ENCODE results near the gene KCNN3. TPM values are rescaled to one million over a fixed set of nuclear protein-coding genes. Genes with fewer than 3 reads are reported as not detected.

The KCNN3 gene
- polyA plus RNA-seq, 6 donors from 2014 or later = 0.03 TPM; not detected in 5

DNA sequence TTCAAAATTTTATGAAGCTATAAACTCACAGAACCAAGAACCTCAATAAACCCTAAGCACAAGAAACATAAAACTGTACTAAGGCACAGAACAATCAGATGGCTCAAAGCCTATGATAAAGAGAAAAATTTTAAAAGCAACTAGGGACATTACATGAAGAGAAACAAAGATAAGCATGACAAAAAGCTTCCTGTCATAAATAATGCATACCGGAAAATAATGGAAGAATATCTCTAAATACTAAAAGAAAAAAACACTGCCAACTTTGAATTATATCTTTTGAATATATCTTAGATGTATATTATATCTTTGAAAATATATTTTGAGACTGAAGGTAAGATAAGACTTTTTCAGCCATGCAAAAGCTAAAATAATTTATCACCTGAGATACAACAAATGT lies 21.4 kb upstream of the KCNN3 start:
- DNase-seq (no peak), ATAC-seq (ENCODE audit: low read depth in 2 of 2) (no peak)
- Mint-ChIP-seq H3K27ac (no peak overlapping the region), H3K27me3 (peaks cover 0 to 16% (median 4%) of the 10 kb centered on the region in 3 donors), H3K4me3 (no peak overlapping the region), H3K4me1 (no peaks in the 10 kb centered on the region), H3K36me3 (no peaks in the 10 kb centered on the region), H3K9me3 (peaks cover 0 to 2% (median 0%) of the 10 kb centered on the region in 7 donors)

- Mint-ChIP-seq H3K27me3 (peaks cover 0 to 16% (median 4%) of the 10 kb centered on the region in 3 donors), H3K4me3 (no peak overlapping the region), H3K4me1 (no peaks in the 10 kb centered on the region), H3K9me3 (no peaks in the 10 kb centered on the region), H3K36me3 (no peaks in the 10 kb centered on the region), H3K27ac (no peak overlapping the region)
- DNase-seq (no peak), ATAC-seq (ENCODE audit: low read depth in 2 of 2) (no peak)
These were observed 18.7 kb upstream of the KCNN3 start for GRCh38 chr1:154888757-154889156.

GRCh38 chr1:154886281-154887015 lies 16.4 kb upstream of the KCNN3 start:
- no peak for DNase-seq
- H3K9me3 Mint-ChIP-seq = no peaks in the 10 kb centered on the region
- H3K27me3 Mint-ChIP-seq = peaks cover 5 to 16% (median 5%) of the 10 kb centered on the region in 3 donors
- no peak overlapping the region for H3K27ac Mint-ChIP-seq
- H3K4me1 Mint-ChIP-seq = no peaks in the 10 kb centered on the region
- no peaks in the 10 kb centered on the region for H3K36me3 Mint-ChIP-seq
- ATAC-seq (ENCODE audit: low read depth in 2 of 2) = no peak
- no peak overlapping the region for H3K4me3 Mint-ChIP-seq

GRCh38 chr1:154884869-154885701 lies 15.0 kb upstream of the KCNN3 start:
- no peaks in the 10 kb centered on the region for H3K9me3 Mint-ChIP-seq
- H3K27me3 Mint-ChIP-seq = peaks cover 5 to 16% (median 8%) of the 10 kb centered on the region in 3 donors
- ATAC-seq (ENCODE audit: low read depth in 2 of 2) (no peak), DNase-seq (no peak)
- H3K4me3 Mint-ChIP-seq = no peak overlapping the region
- H3K4me1 Mint-ChIP-seq = no peaks in the 10 kb centered on the region
- no peak overlapping the region for H3K27ac Mint-ChIP-seq
- no peaks in the 10 kb centered on the region for H3K36me3 Mint-ChIP-seq

GRCh38 chr1:154883919-154884868 lies 14.1 kb upstream of the KCNN3 start:
- DNase-seq (no peak), ATAC-seq (ENCODE audit: low read depth in 2 of 2) (no peak)
- Mint-ChIP-seq H3K27me3 (peaks cover 5 to 16% (median 8%) of the 10 kb centered on the region in 3 donors), H3K4me3 (no peak overlapping the region), H3K4me1 (no peaks in the 10 kb centered on the region), H3K9me3 (no peaks in the 10 kb centered on the region), H3K27ac (peak overlapping the region in 1 of 6 donors; percentile 1), H3K36me3 (no peaks in the 10 kb centered on the region)

DNA sequence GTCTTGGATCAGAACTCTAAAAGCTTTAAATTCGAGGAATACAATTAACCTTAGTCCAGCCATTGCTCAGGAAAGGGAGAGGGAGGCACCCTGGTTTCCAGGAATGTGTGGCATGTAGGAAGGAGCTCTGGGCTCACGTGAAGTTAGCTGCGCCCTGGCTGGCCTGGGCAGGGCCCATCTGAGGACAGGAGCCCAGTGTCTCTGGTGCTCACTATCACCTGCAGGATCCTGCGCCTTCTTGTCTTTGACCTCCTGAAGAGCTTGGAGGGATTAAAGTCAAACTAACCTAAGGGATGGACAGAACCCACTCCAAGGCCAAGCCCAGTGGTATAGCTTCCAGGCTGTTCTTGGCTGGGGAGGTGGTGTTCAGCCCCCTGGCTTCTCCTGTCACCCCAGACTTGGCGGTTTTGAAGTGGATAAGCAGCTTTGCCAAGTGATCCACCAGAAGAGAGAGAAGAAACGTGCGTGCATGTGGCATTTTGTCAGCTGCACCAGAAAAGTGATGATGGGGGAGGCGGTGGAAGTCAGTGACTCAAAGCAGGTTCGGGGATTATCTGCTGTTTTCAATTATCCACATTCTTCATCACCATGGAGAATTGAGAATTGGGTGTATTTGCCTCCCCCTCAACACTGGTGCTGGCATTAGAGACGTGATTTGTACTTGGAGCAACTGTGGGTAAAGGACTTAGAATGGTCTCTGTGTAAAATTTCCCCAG lies 11.9 kb upstream of the KCNN3 start:
- no peaks in the 10 kb centered on the region for H3K4me1 Mint-ChIP-seq
- H3K36me3 Mint-ChIP-seq = no peaks in the 10 kb centered on the region
- H3K27me3 Mint-ChIP-seq = peaks cover 0 to 5% (median 4%) of the 10 kb centered on the region in 3 donors
- no peaks in the 10 kb centered on the region for H3K9me3 Mint-ChIP-seq
- H3K27ac Mint-ChIP-seq = no peak overlapping the region
- ATAC-seq (ENCODE audit: low read depth in 2 of 2) (no peak), DNase-seq (no peak)
- no peak overlapping the region for H3K4me3 Mint-ChIP-seq

- Mint-ChIP-seq H3K36me3 (no peaks in the 10 kb centered on the region), H3K9me3 (no peaks in the 10 kb centered on the region), H3K4me1 (no peaks in the 10 kb centered on the region), H3K27me3 (peaks cover 1 to 5% (median 4%) of the 10 kb centered on the region in 3 donors), H3K4me3 (no peak overlapping the region), H3K27ac (no peak overlapping the region)
- DNase-seq = no peak
- no peak for ATAC-seq (ENCODE audit: low read depth in 2 of 2)
These were observed 10.6 kb upstream of the KCNN3 start for GRCh38 chr1:154880671-154881070.

- DNase-seq (no peak), ATAC-seq (ENCODE audit: low read depth in 2 of 2) (no peak)
- no peak overlapping the region for H3K27ac Mint-ChIP-seq
- no peaks in the 10 kb centered on the region for H3K4me1 Mint-ChIP-seq
- H3K9me3 Mint-ChIP-seq = no peaks in the 10 kb centered on the region
- H3K36me3 Mint-ChIP-seq = no peaks in the 10 kb centered on the region
- peaks cover 4 to 13% (median 13%) of the 10 kb centered on the region in 3 donors for H3K27me3 Mint-ChIP-seq
- H3K4me3 Mint-ChIP-seq = no peak overlapping the region
These were observed 8.9 kb upstream of the KCNN3 start for GRCh38 chr1:154879038-154879421.

GRCh38 chr1:154878371-154879037 lies 8.4 kb upstream of the KCNN3 start:
- H3K4me1 Mint-ChIP-seq = no peaks in the 10 kb centered on the region
- DNase-seq (peak; percentile 57), ATAC-seq (ENCODE audit: low read depth in 2 of 2) (peak; percentile 86 to 97)
- H3K36me3 Mint-ChIP-seq = no peaks in the 10 kb centered on the region
- H3K9me3 Mint-ChIP-seq = no peaks in the 10 kb centered on the region
- H3K4me3 Mint-ChIP-seq = no peak overlapping the region
- no peak overlapping the region for H3K27ac Mint-ChIP-seq
- H3K27me3 Mint-ChIP-seq = peaks cover 4 to 13% (median 13%) of the 10 kb centered on the region in 3 donors

- no peaks in the 10 kb centered on the region for H3K36me3 Mint-ChIP-seq
- no peak for DNase-seq
- H3K9me3 Mint-ChIP-seq = no peaks in the 10 kb centered on the region
- no peaks in the 10 kb centered on the region for H3K4me1 Mint-ChIP-seq
- peaks cover 7 to 13% (median 13%) of the 10 kb centered on the region in 3 donors for H3K27me3 Mint-ChIP-seq
- H3K27ac Mint-ChIP-seq = no peak overlapping the region
- no peak overlapping the region for H3K4me3 Mint-ChIP-seq
- ATAC-seq (ENCODE audit: low read depth in 2 of 2) = no peak
These were observed 7.4 kb upstream of the KCNN3 start for GRCh38 chr1:154877370-154877974.

DNA sequence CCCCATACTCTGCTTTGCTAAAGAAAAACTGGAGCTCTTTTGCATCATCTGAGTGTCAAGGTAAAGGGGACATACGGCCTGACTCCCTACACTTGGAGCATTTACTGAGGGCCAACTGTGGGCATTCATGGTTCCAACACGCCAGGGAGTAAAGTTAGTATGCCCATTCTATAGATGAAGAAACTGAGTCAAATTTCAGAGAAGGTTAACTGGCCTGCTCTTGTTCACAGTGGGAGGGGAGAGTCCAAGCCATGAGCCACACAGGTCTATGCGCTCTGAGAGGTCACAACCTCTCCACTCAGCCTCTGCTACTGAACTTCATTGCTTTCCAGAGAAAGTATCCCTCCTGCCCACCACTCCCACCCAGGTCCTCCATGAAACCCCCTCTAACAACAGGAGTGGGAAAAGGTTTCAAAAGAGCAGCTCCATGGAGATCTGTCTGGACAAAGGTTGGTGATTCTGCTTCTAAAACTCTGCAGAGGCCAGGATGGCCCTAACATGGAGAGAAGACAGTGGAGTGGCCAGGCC lies 6.8 kb upstream of the KCNN3 start:
- no peak for DNase-seq
- no peak for ATAC-seq (ENCODE audit: low read depth in 2 of 2)
- H3K4me1 Mint-ChIP-seq = no peaks in the 10 kb centered on the region
- no peak overlapping the region for H3K27ac Mint-ChIP-seq
- peaks cover 7 to 15% (median 12%) of the 10 kb centered on the region in 3 donors for H3K27me3 Mint-ChIP-seq
- H3K9me3 Mint-ChIP-seq = no peaks in the 10 kb centered on the region
- H3K4me3 Mint-ChIP-seq = no peak overlapping the region
- H3K36me3 Mint-ChIP-seq = no peaks in the 10 kb centered on the region

DNA sequence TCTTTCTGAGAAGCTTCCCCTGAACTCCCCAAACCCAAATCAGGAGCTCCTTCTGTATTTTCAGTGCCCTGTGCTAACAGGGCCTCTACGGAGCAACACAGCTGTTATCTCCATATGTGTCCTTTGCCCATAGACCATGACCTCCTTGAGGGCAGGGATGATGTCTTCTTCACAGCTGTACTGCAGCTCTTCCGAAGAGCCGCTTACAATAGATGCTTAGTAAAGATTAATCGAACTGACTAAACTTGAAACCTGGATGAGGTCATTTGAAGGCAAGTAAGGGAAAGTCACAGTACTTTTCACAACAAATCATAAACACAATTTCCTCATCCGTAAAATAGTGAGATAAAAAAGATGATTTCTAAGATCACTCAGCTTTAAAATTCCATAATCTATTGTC lies 4.4 kb upstream of the KCNN3 start:
- H3K9me3 Mint-ChIP-seq = no peaks in the 10 kb centered on the region
- no peak overlapping the region for H3K27ac Mint-ChIP-seq
- no peak for DNase-seq

More for the DNA sequence above, 4.4 kb upstream of the KCNN3 start:
- Mint-ChIP-seq H3K4me1 (peaks cover 12 to 18% (median 18%) of the 10 kb centered on the region in 3 donors), H3K27me3 (peaks cover 19 to 37% (median 24%) of the 10 kb centered on the region in 3 donors), H3K36me3 (no peaks in the 10 kb centered on the region), H3K4me3 (peak overlapping the region in 1 of 8 donors; percentile 15)
- ATAC-seq (ENCODE audit: low read depth in 2 of 2) = no peak

Measured in naive B cell (primary cell).